Measurements from ENCODE around the gene MFSD8. TPM values are rescaled to one million over a fixed set of nuclear protein-coding genes. Genes with fewer than 3 reads are reported as not detected.

MFSD8 gene
- total and polyA plus RNA-seq, 4 experiments from 2014 or later: 5.9 to 49.2 (median 25.4) TPM

DNA sequence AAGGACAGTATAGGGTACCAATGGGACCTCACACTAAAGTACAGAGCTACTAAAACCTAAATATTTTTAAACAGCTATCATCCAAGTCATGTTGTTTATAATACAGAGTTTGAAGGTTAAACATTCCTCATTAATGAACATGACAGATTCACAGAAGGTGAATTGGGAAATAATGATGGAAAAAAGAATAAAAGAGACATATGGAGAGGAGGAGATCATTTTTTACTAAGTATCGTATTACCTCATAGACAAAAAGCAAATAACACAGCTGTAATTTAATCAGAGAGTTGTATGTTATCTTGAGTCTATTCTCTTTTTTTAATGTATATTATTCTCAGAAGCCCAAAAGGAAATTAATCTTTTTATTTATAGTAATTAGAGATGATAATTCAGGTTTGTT, 76.4 kb downstream of the MFSD8 start:
- Histone ChIP-seq H3K36me3 (ENCODE audit: insufficient read depth, low read length) (no peaks in the 10 kb centered on the region), H3K27me3 (ENCODE audit: insufficient read depth, low read length) (no peaks in the 10 kb centered on the region), H3K4me1 (ENCODE audit: insufficient read depth, low read length) (peaks cover 5% of the 10 kb centered on the region), H3K27ac (ENCODE audit: low read depth, low read length) (no peak overlapping the region), H3K9me3 (ENCODE audit: control insufficient read depth in 1 of 2, low read length in 2 of 2) (no peaks in the 10 kb centered on the region), H3K4me3 (ENCODE audit: low read length in 2 of 2) (no peak overlapping the region)
- peaks cover 3 to 5% of the 10 kb centered on the region in 2 donors for H3K36me3 Mint-ChIP-seq
- no peaks in the 10 kb centered on the region for H3K27me3 Mint-ChIP-seq
- ChIA-PET POLR2A (ENCODE audit: partially characterized antibody) (no interaction called here), CTCF (ENCODE audit: partially characterized antibody) (no interaction called here)
- H3K9me3 Mint-ChIP-seq: no peaks in the 10 kb centered on the region
- H3K27ac Mint-ChIP-seq: no peak overlapping the region
- peaks cover 0 to 6% (median 1%) of the 10 kb centered on the region in 4 donors for H3K4me1 Mint-ChIP-seq
- no peak overlapping the region for H3K4me3 Mint-ChIP-seq
- intact Hi-C loops (cut with micrococcal nuclease): no loop called here
- DNase-seq: no peak

DNA sequence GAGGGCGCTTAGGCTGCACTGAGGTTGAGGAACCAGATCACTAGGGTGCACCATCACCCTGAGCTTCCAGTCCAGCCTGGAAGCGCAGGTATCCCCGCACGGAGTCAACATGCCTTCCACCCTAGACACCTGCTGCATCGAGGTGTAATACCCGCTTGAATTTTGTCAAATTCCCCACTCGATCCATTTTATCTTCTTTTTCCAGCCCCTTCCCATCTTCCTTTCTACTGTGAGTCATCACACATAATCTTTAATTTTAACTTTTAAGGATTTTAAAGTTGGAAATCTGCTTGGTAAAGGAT, 83.5 kb downstream of the MFSD8 start:
- intact Hi-C loops (cut with micrococcal nuclease): loop anchor here (2.0 kb wide), 1 partner anchor 929 kb away; no protein-coding TSS in a partner anchor
- DNase-seq: no peak
- POLR2A ChIA-PET (ENCODE audit: partially characterized antibody): interaction anchor here (1.3 to 2.5 kb wide), 4 partner anchors 9 to 179 kb away, joined by 3 to 35 read pairs (median 12); partner anchors contain the start of genes ABHD18, LARP1B and MFSD8
- Histone ChIP-seq H3K36me3 (ENCODE audit: insufficient read depth, low read length) (no peaks in the 10 kb centered on the region), H3K4me1 (ENCODE audit: insufficient read depth, low read length) (peaks cover 14% of the 10 kb centered on the region), H3K9me3 (ENCODE audit: control insufficient read depth in 1 of 2, low read length in 2 of 2) (no peaks in the 10 kb centered on the region), H3K27me3 (ENCODE audit: insufficient read depth, low read length) (no peaks in the 10 kb centered on the region), H3K4me3 (ENCODE audit: low read length in 2 of 2) (peak overlapping the region; percentile 79 to 93), H3K27ac (ENCODE audit: low read depth, low read length) (peak overlapping the region; percentile 68)
- Mint-ChIP-seq H3K27ac (peak overlapping the region; percentile 86 to 99 (median 98)), H3K4me1 (peaks cover 8 to 28% (median 18%) of the 10 kb centered on the region in 4 donors), H3K4me3 (peak overlapping the region; percentile 96 to 100 (median 97)), H3K36me3 (peaks cover 5 to 11% of the 10 kb centered on the region in 2 donors), H3K9me3 (peaks cover 0 to 3% (median 0%) of the 10 kb centered on the region in 8 donors), H3K27me3 (no peaks in the 10 kb centered on the region)
- CTCF ChIA-PET (ENCODE audit: partially characterized antibody): interaction anchor here (3.0 kb wide), 1 partner anchor 84 kb away, joined by 17 read pairs; the partner anchor contains the start of genes ABHD18 and MFSD8

DNA sequence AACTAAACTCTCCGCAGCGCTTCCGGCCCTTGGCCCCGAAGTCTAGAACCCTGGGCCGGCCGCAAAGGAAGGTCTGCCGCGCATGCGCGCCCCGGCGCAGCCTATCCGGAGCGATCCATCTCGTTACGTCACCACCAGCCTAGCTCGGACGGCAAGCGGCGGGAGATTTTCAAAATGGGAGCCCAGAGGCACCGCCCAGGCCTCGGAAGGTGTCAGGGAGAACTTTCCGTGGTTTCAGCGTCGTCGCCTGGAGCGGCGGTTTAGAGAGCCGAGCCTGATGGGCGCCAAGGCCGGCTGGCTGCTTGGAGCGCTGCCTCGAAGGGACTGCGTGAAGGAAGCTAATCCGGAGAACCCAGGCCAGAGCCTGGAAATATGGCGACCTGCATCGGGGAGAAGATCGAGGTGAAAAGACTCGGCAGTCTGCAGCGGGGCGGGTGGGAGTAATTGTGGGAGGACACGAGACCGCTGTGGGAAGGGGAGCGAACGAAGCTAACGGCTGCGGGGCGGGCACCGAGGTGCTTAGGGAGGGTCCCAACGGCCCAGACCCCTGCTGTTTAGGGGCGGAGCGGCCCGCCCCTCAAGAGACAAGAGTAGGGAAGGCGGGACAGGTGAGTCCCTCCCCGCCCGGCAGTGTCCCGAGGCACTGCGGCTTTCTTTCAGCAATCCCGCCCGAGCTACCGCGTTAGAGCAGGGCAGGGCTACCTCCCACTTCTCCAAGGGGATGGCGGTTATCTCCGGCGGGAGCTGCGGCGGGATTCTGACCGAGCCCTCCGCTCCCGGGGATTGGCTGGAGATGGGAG, 84.0 kb downstream of the MFSD8 start, which contains the start of gene PLK4:
Gene PLK4 (plus strand): TSS at position 131 of the 800 bp plus-strand sequence. CDS start 242 bp downstream, at position 373.
- peak within 1 kb of the TSS; percentile 68 for H3K27ac ChIP-seq (ENCODE audit: low read depth, low read length)
- intact Hi-C loops (cut with micrococcal nuclease): loop anchor here (1.0 to 2.0 kb wide), 4 partner anchors 84 to 930 kb away; partner anchors contain the start of genes ABHD18, LARP1B and MFSD8
- Mint-ChIP-seq H3K36me3 (peaks cover 5 to 11% of the 10 kb centered on the region in 2 donors), H3K9me3 (peaks cover 0 to 3% (median 0%) of the 10 kb centered on the region in 8 donors), H3K27me3 (no peaks in the 10 kb centered on the region), H3K4me3 (peak within 1 kb of the TSS; percentile 96 to 100 (median 97)), H3K27ac (peak within 1 kb of the TSS; percentile 96 to 100 (median 98)), H3K4me1 (peaks cover 8 to 28% (median 18%) of the 10 kb centered on the region in 4 donors)
- peaks cover 14% of the 10 kb centered on the region for H3K4me1 ChIP-seq (ENCODE audit: insufficient read depth, low read length)
- no peaks in the 10 kb centered on the region for H3K9me3 ChIP-seq (ENCODE audit: control insufficient read depth in 1 of 2, low read length in 2 of 2)
- H3K4me3 ChIP-seq (ENCODE audit: low read length in 2 of 2): peak within 1 kb of the TSS; percentile 79 to 93
- no peaks in the 10 kb centered on the region for H3K36me3 ChIP-seq (ENCODE audit: insufficient read depth, low read length)
- POLR2A ChIA-PET (ENCODE audit: partially characterized antibody): interaction anchor here (0.6 to 2.5 kb wide), 10 partner anchors 10 to 931 kb away, joined by 3 to 35 read pairs (median 4); partner anchors contain the start of genes ABHD18, LARP1B, MFSD8 and PGRMC2
- CTCF ChIA-PET (ENCODE audit: partially characterized antibody): interaction anchor here (3.0 kb wide), 1 partner anchor 85 kb away, joined by 17 read pairs; the partner anchor contains the start of genes ABHD18 and MFSD8
- H3K27me3 ChIP-seq (ENCODE audit: insufficient read depth, low read length): no peaks in the 10 kb centered on the region
- peak; percentile 92 to 95 (median 93) for DNase-seq

DNA sequence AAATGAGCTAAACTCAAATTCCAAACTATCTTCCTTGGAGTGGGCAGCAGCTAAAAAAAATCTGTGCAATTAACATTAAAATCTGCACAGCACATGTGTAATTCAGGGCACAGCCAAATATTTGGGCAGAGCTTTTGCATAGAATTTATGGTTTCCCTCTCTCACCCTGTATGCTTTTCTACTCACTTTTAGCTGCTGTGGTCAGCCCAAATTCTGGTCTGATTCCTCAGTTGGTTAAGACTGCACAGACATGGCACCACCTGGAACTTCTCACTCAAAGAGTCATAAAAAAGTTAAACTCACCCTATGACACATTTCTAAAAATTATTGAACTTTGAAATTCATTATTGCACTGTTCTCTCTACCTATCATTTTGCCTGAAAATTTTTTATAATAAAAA, 89.2 kb downstream of the MFSD8 start:
- ChIA-PET CTCF (ENCODE audit: partially characterized antibody) (no interaction called here), POLR2A (ENCODE audit: partially characterized antibody) (interaction anchor here (0.8 to 1.1 kb wide), 2 partner anchors 16 to 90 kb away, joined by 3 read pairs; partner anchors contain the start of genes ABHD18 and MFSD8)
- H3K36me3 Mint-ChIP-seq: peaks cover 5% of the 10 kb centered on the region in 2 donors
- intact Hi-C loops (cut with micrococcal nuclease): no loop called here
- H3K27ac Mint-ChIP-seq: no peak overlapping the region
- H3K4me3 ChIP-seq (ENCODE audit: low read length in 2 of 2): no peak overlapping the region
- H3K27ac ChIP-seq (ENCODE audit: low read depth, low read length): no peak overlapping the region
- H3K4me1 ChIP-seq (ENCODE audit: insufficient read depth, low read length): peaks cover 6% of the 10 kb centered on the region
- H3K36me3 ChIP-seq (ENCODE audit: insufficient read depth, low read length): no peaks in the 10 kb centered on the region
- H3K9me3 ChIP-seq (ENCODE audit: control insufficient read depth in 1 of 2, low read length in 2 of 2): no peaks in the 10 kb centered on the region
- no peak for DNase-seq
- H3K4me1 Mint-ChIP-seq: peaks cover 4 to 16% (median 7%) of the 10 kb centered on the region in 4 donors
- no peaks in the 10 kb centered on the region for H3K27me3 ChIP-seq (ENCODE audit: insufficient read depth, low read length)
- H3K4me3 Mint-ChIP-seq: no peak overlapping the region
- H3K9me3 Mint-ChIP-seq: peaks cover 0 to 1% (median 0%) of the 10 kb centered on the region in 8 donors
- no peaks in the 10 kb centered on the region for H3K27me3 Mint-ChIP-seq

DNA sequence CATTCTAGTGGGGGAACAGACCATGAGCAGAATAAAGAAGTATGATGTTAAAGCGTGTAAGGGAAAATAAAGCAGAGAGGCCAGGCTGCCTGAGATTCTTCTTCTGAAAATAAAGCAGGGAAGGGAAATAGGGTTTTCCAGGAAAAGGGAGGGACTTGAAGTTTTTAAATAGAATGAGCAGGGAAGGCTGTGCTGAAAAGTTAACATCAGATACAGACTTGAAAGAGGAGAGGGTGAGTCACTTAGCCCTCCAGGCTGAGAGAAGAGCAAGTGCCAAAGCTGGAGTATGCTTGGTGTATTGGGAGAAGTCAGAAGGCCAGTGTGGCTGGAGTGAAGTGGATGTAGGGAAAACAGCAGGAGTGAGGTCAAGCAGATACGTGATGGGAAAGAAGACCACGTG, 94.3 kb downstream of the MFSD8 start:
- ChIA-PET CTCF (ENCODE audit: partially characterized antibody) (no interaction called here), POLR2A (ENCODE audit: partially characterized antibody) (no interaction called here)
- Mint-ChIP-seq H3K27ac (no peak overlapping the region), H3K36me3 (peaks cover 0 to 5% of the 10 kb centered on the region in 2 donors), H3K4me1 (peaks cover 0 to 1% (median 0%) of the 10 kb centered on the region in 4 donors), H3K4me3 (no peak overlapping the region), H3K9me3 (no peaks in the 10 kb centered on the region), H3K27me3 (no peaks in the 10 kb centered on the region)
- Histone ChIP-seq H3K36me3 (ENCODE audit: insufficient read depth, low read length) (no peaks in the 10 kb centered on the region), H3K9me3 (ENCODE audit: control insufficient read depth in 1 of 2, low read length in 2 of 2) (no peaks in the 10 kb centered on the region), H3K27ac (ENCODE audit: low read depth, low read length) (no peak overlapping the region), H3K4me3 (ENCODE audit: low read length in 2 of 2) (no peak overlapping the region), H3K4me1 (ENCODE audit: insufficient read depth, low read length) (no peaks in the 10 kb centered on the region), H3K27me3 (ENCODE audit: insufficient read depth, low read length) (no peaks in the 10 kb centered on the region)
- intact Hi-C loops (cut with micrococcal nuclease): no loop called here
- DNase-seq: no peak

DNA sequence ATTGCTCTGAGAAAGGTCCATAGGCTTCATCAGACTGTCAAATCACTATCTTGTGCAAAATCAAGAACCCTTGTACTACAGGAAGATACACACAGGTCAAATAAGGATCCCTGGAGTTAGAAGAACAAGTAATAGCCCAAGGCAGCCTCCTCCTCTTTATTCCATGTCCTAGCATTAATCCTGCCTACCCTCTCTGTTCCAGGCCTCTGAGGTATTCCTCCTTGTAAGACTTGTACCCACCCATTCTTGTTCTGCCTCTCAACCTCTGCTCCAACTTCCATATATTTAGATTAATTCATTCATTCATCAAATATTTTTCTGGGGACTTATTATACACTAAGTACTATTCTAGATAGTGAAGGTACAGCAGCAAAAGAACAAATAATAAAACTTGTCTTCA, 94.7 kb downstream of the MFSD8 start:
- no peak overlapping the region for H3K27ac ChIP-seq (ENCODE audit: low read depth, low read length)
- H3K9me3 Mint-ChIP-seq: no peaks in the 10 kb centered on the region
- H3K27me3 Mint-ChIP-seq: no peaks in the 10 kb centered on the region
- H3K4me1 ChIP-seq (ENCODE audit: insufficient read depth, low read length): no peaks in the 10 kb centered on the region
- H3K36me3 Mint-ChIP-seq: peaks cover 0 to 5% of the 10 kb centered on the region in 2 donors
- peaks cover 0 to 1% (median 0%) of the 10 kb centered on the region in 4 donors for H3K4me1 Mint-ChIP-seq
- intact Hi-C loops (cut with micrococcal nuclease): no loop called here
- H3K9me3 ChIP-seq (ENCODE audit: control insufficient read depth in 1 of 2, low read length in 2 of 2): no peaks in the 10 kb centered on the region
- no peak for DNase-seq
- ChIA-PET POLR2A (ENCODE audit: partially characterized antibody) (no interaction called here), CTCF (ENCODE audit: partially characterized antibody) (no interaction called here)
- H3K27me3 ChIP-seq (ENCODE audit: insufficient read depth, low read length): no peaks in the 10 kb centered on the region
- H3K4me3 Mint-ChIP-seq: no peak overlapping the region
- H3K27ac Mint-ChIP-seq: no peak overlapping the region
- no peaks in the 10 kb centered on the region for H3K36me3 ChIP-seq (ENCODE audit: insufficient read depth, low read length)
- no peak overlapping the region for H3K4me3 ChIP-seq (ENCODE audit: low read length in 2 of 2)

DNA sequence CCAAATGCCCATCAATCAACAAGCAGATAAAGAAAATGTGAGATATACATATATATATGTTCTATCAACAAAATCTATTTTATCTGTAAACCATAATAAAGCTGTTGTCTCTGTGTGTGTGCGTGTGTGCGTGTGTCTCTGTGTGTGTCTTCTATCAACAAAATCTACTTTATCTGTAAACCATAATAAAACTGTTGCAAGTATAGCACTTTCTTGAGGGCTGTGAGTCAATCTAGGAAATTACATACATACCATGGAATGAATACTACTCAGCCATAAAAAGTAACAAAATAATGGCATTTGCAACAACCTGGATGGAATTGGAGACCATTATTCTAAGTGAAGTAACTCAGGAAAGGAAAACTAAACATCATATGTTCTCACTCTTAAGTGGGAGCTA, 96.8 kb downstream of the MFSD8 start:
- no peaks in the 10 kb centered on the region for H3K4me1 ChIP-seq (ENCODE audit: insufficient read depth, low read length)
- H3K27me3 ChIP-seq (ENCODE audit: insufficient read depth, low read length): no peaks in the 10 kb centered on the region
- no peak overlapping the region for H3K4me3 ChIP-seq (ENCODE audit: low read length in 2 of 2)
- Mint-ChIP-seq H3K4me1 (peaks cover 0 to 1% (median 0%) of the 10 kb centered on the region in 4 donors), H3K9me3 (peaks cover 0 to 2% (median 2%) of the 10 kb centered on the region in 8 donors), H3K4me3 (no peak overlapping the region), H3K36me3 (no peaks in the 10 kb centered on the region), H3K27ac (no peak overlapping the region), H3K27me3 (no peaks in the 10 kb centered on the region)
- no peaks in the 10 kb centered on the region for H3K36me3 ChIP-seq (ENCODE audit: insufficient read depth, low read length)
- H3K9me3 ChIP-seq (ENCODE audit: control insufficient read depth in 1 of 2, low read length in 2 of 2): no peaks in the 10 kb centered on the region
- intact Hi-C loops (cut with micrococcal nuclease): no loop called here
- ChIA-PET POLR2A (ENCODE audit: partially characterized antibody) (interaction anchor here (0.6 kb wide), 1 partner anchor 48 kb away, joined by 3 read pairs; no protein-coding TSS in a partner anchor), CTCF (ENCODE audit: partially characterized antibody) (no interaction called here)
- H3K27ac ChIP-seq (ENCODE audit: low read depth, low read length): no peak overlapping the region
- DNase-seq: no peak
